IPS DF 4.7 (cell line): ENCODE data around the gene KCND3.

Source experiments
- DNase-seq: peaks from one replicate; pipeline ENCODE4 v3.0.0-alpha.2; 2013; ENCODE audit warnings: low spot score; ENCODE audit errors: extremely low read depth

The KCND3 gene

DNA sequence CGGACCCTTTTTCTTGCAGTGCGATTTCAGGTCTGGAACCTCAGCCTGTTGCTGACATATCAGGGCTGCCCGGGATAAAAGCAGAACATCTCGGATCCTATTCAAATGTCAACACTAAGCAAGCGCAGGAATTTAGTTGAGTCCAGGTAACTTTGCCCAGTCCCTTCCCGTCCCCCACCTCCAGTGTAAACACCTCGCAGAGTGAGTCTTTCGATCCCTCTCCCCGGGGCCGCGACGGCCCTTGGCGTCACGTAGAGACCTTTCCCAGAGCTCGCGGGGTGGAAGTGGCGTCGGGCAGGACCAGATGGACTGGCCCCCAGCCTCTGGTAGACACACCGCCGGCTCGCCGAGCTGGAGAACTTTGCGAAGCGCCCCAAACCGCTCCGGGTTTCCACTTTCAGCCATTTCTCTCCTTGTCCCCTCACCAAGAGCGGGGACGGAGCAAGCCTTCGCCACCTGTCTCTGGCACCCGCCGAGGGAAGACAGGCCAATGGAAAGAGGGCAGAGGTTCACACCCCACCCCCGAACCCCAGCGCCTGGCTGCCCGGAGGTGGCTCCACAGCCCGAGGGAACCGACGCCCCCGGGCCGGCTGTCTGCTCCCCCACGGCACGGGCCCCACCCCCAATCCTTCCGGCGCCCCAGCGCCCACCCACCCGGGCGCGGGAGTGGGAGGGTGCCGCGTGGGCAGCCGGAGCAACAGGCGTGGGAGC is 570 bp downstream of the KCND3 start:
- DNase-seq, result no peak

DNA sequence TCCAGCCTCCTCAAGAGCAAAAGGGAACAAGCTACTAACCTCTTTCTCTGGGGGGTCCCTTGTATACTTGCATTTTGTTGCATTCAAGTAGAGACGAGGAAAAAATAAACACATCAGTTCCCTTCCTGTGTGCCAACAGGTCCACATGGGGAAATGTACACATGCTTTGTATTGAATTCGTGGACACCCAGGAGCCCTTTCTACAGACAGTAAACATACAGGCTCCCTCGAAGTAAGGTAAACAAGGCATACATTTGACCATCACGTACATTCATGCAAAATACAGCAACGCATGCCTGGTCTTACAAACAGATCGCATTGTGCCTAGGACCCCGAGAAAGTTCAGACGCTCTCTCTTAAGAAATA is 1.1 kb downstream of the KCND3 start:
- DNase-seq, result no peak

DNA sequence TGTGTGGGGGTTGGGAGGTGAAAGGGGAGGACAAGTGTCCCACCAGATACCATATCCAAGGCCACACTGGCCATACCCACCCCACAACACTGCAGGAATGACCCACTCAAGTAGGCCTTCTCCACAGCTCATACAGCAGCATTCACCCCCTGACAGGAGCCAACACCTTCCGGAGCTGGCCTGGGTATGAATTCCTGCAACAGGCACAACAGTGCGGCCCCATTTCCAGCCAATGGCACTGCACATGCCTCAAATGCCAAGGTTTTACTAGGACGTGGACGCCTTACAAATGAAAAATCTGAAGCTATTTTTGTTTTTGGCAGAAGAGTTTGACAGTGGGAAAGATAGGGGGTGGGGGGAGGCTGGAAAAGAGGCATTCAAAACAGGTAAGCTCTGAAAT is 2.0 kb downstream of the KCND3 start:
- DNase-seq, result no peak

DNA sequence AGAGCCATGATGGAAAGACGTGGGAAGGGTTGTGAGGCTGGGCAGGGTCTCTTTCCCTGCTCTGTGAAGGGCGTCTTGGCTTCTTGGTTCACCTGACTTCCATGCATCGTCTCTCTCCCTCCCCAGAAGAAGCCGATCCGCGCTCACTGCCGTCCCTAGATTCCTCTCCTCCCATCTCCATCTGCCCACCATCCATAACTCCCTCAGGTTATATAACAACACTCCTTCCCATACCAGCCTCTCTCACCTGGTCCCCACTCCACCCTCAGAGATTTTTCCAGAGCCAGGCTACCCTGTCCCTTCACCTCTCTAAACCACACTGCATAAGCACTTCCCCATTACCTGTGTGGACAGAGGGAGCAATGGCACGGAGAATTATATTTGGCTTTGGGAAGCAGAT is 6.0 kb downstream of the KCND3 start:
- DNase-seq, result no peak

DNA sequence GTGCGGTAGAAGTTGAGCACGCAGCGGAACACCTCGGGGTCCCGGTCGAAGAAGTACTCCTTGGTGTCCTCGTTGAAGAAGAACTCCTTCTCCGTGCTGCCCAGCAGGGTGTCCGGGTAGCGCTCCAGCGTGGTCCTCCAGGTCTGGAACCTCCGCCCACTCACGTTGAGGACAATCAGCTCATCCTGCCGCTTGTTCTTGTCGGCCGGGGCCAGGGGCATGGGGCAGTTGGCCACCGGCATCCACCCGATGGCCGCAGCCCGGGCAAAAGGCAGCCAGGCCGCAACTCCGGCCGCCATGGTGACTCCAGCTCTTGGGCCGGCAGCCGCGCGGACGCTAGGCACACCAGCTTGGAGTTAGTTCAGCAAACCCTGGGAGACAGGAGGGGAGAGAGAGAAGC is 7.0 kb downstream of the KCND3 start:
- DNase-seq, result no peak

DNA sequence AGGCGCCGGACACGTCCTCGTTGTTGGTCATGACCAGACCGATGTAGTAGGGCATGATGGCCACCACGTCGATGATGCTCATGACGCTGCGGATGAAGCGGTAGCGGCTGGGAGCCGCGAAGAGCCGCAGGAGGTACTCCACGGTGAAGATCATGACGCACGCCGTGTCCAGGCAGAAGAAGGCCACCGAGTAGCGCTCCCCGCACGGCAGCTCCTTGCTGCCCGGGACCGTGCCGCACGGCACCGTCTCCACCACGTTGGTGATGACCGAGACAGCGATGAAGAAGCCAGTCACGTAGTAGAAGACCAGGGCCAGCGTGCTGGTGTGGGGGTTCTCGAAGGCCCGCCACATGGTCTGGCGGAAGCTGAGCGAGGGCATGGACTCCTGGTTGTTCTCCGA is 7.6 kb downstream of the KCND3 start:
- DNase-seq, result no peak

DNA sequence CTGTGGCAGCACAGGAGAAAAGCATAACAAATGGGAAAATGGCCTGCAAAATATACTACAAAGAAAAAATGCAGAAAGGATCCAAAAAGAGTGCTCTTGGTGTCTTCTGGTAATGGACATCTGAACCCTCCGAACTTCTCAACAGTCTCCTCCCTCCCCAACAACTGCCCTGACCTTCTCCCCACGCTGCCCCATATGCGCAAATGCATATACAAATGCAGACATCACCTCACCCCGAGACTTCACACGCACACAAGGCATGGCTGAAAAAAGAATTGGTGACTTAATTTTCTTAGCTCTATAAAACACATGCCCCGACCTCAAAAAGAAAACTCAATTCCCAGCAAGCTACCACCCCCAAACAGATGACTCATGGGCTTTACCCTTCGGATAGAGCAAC is 8.4 kb downstream of the KCND3 start:
- DNase-seq, result no peak

DNA sequence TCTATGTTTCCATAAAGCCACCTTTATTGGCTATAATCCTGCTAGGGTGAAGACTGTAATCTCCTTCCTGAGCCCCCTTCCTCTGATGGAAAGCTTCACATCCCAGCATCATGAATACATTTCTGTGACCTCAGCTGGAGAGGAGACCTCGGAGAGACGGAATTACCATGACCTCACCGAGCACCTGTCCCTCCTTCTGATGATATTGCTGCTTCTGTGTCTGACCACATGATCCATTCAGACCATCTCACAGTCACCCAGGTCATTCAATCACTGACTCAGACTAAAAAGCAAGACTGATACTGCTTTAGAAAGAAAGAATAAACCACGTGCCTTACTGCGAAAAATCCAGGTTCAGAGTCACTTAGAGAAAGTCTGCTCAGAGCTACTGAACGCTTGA is 8.8 kb downstream of the KCND3 start:
- no peak for DNase-seq

DNA sequence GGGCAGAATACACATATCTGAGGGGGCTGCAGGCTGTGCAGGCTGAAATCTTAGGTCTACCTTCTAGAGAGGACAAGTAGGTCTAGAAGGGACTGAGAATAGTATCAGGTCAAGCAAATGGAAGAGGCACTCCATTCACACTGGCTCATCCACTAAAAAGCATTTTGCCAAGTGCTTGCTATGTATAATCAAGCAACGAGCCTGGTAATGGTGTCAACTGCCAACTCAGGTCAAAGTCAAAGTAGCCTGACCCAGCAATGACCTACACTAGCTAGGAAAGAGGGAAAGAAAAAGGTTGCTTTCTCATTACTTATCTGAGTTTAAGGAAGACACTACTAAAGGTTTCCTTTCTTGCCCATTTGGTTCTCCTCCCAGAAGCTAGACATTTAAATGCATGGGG is 10.8 kb downstream of the KCND3 start:
- no peak for DNase-seq

DNA sequence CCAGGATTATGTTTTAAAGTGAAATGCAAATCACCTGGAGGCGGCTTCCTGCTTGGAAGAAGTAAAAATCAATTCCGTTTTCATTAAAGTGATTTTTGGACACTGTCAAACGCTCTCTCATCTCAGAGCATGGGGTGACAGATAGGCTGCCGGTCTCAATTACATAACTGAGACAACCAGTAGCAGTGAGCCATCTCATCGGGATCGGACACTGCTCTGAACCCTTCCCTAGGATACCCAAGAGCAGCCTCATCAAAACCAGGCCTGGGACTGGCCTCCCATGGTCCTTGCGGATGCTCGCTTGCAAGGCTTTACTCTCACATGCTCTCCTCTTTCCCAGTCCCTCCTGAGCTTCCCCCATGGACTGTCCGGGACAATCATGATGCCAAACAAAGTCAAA is 12.1 kb downstream of the KCND3 start:
- DNase-seq, result no peak

DNA sequence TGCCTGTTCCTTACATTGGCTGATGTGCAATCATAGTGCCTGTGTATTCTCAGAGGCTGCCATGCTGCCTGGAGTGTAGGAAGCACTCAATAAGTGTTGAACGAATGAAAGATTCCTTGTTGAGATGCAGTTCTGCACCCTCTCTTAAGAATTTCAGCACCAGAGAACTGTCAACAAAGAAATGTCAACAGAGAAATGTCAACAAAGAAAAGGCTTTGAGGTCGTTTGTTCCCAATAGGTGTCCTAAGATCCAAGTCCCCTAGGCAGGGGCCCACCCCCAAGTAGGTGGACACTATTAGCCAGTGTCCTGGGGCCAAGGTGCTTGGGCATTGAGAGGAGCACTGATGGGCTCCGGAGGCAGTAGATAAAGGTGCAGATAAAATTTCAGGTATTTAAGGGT is 12.6 kb downstream of the KCND3 start:
- DNase-seq, result no peak

DNA sequence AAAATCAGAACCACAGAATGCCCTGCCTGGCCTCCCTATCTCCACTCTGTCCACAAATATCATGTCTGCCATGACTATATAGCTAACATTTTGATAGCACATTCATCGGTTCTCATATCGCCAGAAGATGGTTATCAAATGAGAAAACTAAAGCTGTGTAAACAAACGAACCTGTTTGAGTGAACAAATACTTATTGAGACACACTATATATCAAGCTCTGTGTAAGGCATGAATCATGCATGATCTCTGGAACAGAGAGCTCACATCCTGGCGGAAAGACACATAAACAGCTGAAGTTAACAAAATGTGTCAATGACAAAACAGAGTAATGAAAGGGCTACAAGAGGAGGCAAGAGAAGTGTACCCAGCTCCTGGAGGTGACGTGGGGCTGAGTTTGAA is 13.1 kb downstream of the KCND3 start:
- no peak for DNase-seq

DNA sequence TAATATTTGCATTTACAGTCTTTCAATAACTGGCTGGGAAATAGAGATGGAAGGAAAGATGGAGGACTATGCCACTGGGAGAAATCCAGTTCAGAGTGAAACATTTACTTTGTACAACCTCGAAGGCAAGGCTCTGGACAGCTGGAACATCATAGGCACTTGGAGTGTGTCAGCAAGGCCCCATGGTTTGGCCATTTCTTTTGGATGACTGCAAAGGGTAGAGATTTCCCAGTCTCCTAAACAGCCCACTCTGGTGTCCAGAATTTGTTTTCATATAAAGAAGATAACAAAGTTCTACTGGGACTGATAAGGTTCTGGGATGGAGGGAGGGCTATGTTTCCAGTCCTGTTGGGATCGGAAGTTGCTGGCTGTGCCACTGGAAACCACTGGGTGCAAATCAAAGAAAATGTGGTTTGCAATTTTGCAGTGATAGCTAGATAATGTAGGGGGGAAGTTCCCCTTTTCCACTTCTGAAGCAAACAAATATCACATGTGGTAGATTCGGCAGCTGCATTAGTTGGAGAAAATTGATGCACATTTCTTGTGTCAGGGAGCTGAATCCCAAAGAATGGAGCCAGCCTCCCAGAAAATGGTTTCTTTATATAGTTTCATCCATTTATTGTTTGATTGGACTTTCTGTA is 16.2 kb downstream of the KCND3 start:
- DNase-seq, result no peak

DNA sequence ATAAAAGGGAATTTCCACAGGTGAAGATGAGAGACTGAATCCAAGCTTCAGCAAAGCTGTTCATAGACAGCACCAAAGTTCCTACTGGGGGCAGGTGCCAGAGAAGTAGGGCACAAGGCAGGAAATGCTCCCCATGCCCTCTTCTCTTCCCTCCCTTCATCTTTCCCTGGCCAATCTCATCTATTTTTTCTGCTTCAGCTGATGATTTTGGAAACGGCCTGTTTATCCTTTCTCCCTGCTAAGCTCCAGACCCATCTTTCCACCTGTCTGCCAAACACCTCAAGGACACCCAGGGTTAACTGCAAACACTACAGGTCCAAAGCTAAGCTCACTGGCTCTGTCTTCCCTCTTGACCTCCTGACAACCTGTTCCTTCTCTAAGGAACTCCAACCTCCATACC is 18.1 kb downstream of the KCND3 start:
- no peak for DNase-seq

DNA sequence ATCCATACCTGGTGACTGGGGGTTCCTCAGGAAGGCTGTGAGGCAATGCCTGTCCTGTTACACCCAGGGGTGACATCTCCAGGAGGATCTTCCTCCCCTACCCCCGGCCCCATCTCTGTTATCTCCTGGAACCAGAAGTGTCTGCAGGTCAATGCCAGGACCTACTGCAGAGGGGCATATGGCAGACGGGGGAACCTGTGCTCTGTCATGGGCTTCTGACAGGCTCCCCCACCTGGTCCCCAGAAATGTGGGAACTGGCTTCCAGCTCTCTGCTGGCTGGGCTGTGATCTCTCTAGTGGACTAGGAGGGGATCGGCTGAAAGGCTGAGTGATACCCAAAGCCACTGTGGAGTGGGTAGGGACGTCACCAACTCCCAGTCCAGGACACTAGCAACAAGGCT is 21.0 kb downstream of the KCND3 start:
- no peak for DNase-seq

DNA sequence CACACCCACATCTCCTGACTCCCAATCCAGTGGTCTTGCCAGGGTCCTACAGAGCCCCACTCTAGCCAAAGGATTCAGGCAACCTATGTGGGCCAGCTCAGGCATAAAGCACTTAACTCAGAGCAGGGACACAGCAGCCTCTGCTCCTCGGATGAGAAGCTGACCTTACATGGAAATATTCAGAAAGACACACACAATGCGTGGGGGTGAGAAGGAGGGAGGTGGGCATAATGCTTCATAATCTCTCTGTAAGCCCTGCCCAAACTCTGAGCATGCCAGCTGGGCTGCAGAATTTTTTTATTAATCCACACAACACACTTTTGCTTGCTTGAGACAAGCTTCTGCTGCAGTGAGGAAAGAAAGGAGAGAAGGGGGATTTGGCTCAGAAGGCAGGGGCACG is 21.6 kb downstream of the KCND3 start:
- DNase-seq, result no peak

DNA sequence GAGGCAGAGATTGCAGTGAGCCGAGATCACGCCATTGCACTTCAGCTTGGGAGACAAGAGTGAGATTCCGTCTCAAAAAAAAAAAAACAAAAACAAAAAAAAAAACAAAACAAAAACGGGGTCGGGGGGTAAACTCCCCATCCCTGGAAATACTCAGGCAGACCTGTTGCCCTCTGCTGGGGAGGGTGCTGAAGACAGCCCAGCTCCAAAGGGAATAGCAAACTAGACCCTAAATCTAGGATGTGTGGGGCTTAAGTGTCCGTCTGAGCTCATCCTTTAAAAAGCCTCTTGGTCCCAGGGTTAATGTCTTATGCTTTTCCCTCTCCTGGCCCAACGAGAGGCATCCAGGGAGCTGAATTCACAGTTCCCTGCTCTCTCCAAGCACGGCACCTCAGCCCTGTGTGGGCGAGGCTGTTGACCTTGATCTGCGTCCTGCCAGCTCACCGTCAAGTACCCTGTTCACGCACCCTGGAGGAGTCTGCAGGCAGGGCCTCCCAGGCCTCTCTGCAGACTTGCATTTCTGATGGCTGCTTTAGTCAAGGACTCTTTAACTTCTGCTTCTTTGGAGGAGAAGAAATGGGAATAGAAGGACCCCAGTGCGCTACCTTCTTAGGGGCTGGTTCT is 22.3 kb downstream of the KCND3 start:
- DNase-seq, result no peak

DNA sequence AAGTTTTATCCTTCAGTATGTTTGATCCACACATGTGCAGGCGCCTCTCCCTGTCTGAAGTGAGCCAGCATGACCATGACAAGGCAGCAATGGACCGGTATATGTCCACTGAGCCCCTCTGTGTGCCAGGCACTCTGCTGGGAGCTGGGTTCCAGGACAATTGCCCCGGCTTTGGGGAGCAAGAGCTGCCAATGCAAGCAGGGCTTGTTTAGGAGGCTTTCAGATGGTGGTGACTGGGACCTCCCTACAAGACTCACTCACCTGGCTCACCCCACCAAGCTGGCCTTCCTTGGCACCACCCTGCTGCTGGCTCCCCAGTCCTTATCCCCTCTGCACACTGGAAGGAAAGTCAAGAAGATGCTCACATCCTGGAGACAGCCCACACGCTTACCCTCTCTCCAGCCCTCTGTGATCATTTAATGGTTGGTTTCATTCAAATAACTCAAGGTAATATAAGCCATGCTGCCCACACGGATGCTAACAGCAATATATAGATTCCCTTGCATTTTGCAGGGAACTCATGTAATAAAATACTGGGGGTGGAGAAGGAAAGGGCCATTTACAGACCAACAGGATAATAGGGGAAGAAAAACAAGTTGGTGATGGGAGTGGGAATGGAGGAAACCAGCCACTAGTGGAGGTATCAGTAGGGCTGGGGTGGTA is 23.6 kb downstream of the KCND3 start:
- no peak for DNase-seq

DNA sequence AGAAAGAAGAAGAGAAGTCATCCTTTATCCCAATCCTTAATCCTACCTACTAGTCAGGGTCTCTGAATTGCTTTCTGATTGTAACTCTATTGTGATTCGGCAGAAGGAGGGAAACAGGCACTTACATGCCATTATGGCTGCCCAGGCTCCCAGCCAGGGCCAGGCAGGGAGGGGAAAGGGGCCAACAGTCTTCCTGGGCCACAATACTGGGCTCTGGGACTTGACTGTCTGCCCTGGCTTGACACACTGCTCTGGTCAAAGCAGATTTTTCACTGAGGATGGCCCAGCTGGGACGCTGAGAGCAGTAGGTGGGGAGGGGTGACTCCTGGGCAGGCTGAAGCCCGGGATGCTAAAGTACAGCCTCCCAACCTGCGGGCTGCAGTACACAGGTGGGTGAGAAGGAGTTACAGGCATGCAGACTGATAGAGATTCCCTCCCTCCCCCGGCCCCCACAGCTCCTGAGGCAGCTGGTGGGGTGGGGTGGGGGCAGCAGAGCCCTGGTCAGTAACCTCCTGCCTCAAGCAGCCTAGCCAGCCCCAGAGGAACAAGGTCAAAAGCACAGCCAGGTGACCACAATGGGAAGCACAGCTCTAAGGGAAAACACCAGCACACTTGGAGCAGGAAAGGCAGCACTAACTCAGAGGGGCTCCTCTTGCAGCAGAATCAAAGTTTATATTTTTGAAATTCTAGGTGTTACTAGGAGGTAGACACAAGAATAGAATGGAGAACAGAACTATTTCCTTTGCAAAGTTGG is 25.3 kb downstream of the KCND3 start:
- DNase-seq, result no peak

DNA sequence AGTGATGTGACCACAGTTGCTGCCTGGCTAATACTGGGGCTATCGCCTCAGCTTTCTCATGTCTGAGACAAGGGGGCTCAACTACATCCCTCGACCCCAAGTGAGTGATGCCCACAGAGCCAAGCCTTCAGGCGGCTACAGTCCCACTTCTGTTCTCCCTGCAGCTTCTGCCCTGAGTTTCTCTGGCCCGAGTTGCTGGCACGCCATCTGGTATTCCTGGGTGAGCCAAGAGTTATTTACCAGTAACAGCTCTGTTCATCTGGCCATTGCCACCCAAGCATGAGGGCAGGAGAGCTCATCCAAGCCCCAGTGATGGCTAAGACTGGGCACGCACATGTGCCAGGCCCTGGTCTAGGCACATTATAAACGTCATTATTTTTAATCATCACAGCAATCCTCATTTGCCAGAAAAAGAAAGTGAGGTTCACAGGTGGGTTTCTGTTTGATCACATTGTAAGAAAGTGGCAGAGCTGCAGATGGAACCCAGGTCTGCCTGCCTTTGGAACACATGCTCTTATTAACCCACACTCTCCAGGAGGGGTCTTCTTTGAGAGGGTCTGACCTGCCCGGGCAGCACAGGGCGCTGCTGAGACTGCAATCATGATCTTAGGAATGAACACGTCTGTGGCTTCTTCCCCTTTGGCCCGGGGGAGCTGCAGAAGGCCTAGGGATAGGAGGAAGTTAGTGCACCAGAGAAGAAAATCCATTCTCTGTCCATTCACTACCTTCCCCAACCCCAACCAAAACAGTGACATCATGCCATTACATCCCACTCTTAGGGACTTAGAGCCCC is 27.5 kb downstream of the KCND3 start:
- no peak for DNase-seq

DNA sequence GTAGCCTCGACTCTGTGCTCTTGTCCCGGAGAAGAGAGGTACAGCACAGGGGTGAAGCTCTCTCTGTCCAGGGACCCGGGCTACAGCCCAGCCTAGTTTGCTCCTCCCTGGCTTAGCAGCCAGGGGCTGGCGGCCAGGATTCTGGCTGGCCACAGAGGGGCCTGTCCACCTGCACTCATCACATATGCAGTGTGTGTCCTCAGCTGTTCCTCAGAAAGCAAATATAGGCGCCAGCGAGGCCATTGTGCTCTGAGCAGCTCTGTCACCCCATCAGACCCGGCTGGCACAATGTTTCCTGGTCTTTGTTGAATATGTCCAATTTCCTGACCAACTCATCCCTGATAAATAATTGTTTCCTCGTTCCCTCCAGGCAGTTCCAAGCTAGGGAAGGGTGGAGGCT is 28.5 kb downstream of the KCND3 start:
- no peak for DNase-seq
